ENCODE measurements around the gene CRCP. TPM values are rescaled to one million over a fixed set of nuclear protein-coding genes. Genes with fewer than 3 reads are reported as not detected.

The CRCP gene
- total RNA-seq, 1 donor: 36.1 TPM

DNA sequence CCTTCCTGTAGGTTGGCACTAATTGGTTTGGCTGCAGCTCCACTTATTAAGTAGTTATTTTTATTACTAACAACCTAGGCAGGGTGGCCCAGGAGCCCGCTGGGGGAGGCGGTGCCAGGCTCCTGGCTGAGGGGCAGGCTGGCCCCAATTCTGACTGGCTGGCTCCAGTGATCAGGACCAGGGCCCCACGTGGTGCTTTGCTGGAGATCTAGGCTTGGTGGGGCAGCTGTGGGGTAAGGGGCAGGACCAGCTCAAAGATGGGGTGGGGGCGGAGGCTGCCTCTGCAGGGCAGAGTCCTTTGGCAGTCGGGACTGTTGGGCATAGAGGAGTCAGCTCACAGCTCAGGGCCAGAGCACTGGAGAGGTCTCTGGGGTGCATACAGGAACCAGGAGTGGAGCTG is 36.6 kb upstream of the CRCP start:
- H3K4me3 ChIP-seq (ENCODE audit: low read depth, low read length): no peak overlapping the region
- no peak for DNase-seq (ENCODE audit: low read depth)
- no peak for TF ChIP-seq CTCF (IDR thresholded peaks at IDR 0.05; ENCODE audit: insufficient read depth, low read length)

GRCh38 chr7:66082083-66082482 is 32.6 kb upstream of the CRCP start:
- H3K4me3 ChIP-seq (ENCODE audit: low read depth, low read length): no peak overlapping the region
- DNase-seq (ENCODE audit: low read depth): no peak
- TF ChIP-seq CTCF (IDR thresholded peaks at IDR 0.05; ENCODE audit: insufficient read depth, low read length): no peak

DNA sequence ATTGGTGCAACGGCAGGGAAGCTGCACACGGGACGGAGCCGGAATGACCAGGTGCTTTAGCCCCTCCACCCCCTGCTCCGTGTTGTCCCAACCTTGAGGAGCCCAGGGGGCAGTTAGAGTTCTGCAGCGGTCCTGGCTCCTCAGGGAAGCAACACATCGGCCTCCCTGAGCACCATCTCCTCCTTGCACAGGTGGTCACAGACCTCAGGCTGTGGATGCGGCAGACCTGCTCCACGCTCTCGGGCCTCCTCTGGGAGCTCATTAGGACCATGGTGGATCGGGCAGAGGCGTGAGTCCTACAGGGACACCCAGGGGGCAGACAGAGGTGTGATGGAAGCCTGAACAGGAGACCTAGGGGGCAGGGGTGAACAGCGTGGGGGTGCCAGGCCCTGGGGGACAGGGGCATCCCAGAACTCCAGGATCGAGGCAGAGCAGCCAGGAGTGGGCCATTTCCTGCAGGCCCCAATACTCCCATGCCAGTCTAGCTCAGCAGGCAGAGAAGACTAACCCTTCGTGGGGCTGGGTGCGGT is 31.7 kb upstream of the CRCP start:
- no peak for DNase-seq (ENCODE audit: low read depth)

GRCh38 chr7:66083677-66084076 is 31.0 kb upstream of the CRCP start:
- DNase-seq (ENCODE audit: low read depth): no peak
- no peak overlapping the region for H3K4me3 ChIP-seq (ENCODE audit: low read depth, low read length)
- no peak for TF ChIP-seq CTCF (IDR thresholded peaks at IDR 0.05; ENCODE audit: insufficient read depth, low read length)

More for the DNA sequence above, 31.7 kb upstream of the CRCP start:
- TF ChIP-seq CTCF (IDR thresholded peaks at IDR 0.05; ENCODE audit: insufficient read depth, low read length): no peak
- no peak overlapping the region for H3K4me3 ChIP-seq (ENCODE audit: low read depth, low read length)

DNA sequence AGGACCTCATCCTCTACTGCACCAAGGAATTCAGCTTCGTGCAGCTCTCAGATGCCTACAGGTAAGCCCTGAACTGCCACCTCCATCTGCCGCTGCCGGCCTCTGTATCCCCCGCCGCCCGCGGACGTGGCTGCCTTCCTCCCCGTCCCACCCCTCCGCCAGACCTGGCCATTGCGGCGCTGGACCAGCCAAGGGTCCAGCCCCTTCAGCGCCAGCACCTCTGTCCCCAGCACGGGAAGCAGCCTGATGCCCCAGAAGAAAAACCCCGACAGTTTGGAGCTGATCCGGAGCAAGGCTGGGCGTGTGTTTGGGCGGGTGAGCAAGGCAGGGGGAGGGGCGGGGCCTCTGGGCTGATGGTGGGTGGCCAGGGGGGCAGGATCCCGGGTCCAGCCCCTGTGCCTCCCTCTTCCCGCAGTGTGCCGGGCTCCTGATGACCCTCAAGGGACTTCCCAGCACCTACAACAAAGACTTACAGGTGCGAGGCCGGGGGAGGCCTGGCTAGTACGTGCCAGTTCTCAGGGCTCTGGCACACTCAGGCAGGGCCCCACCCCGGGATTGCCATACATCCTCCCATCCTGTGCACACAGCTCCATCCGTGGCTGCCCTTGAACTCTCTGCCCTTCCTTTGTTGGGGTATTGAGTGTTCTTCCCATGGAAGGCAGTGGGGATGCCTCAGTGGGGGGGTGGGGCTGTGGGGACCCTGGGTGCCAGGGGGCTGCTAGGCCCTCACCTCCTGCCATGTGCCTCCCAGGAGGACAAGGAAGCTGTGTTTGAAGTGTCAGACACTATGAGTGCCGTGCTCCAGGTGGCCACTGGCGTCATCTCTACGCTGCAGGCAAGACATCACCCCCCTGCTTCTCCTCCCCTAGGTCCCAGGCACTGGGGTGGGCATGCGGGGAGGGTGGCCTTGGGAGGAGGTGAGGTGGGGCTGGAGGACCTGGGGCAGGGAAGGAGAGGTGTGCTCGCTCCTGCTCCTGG is 25.5 kb upstream of the CRCP start:
- no peak overlapping the region for H3K4me3 ChIP-seq (ENCODE audit: low read depth, low read length)
- DNase-seq (ENCODE audit: low read depth): no peak
- TF ChIP-seq CTCF (IDR thresholded peaks at IDR 0.05; ENCODE audit: insufficient read depth, low read length): no peak

DNA sequence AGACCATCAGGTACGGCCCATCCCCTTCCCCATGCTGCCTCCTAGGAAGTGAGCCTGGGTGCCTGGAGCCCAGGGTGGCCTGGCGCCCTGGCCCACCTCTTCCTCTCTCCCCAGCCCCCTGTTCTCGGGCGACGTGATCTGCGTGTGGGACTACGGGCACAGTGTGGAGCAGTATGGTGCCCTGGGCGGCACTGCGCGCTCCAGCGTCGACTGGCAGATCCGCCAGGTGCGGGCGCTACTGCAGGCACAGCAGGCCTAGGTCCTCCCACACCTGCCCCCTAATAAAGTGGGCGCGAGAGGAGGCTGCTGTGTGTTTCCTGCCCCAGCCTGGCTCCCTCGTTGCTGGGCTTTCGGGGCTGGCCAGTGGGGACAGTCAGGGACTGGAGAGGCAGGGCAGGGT is 22.0 kb upstream of the CRCP start:
- no peak for DNase-seq (ENCODE audit: low read depth)
- TF ChIP-seq CTCF (IDR thresholded peaks at IDR 0.05; ENCODE audit: insufficient read depth, low read length): no peak
- no peak overlapping the region for H3K4me3 ChIP-seq (ENCODE audit: low read depth, low read length)
